ENCODE measurements around the gene MRPS18B.
"Not testable (repeated sequence)": the region's sequence is repeated elsewhere in the genome, so short reads cannot be mapped to it uniquely, and the experiment has no call there.

MRPS18B gene

GRCh38 chr6:30635834-30636233 lies 18.2 kb downstream of the MRPS18B start:
- DNase-seq (ENCODE audit: low read depth in 3 of 3, low spot score in 1 of 3): no peak

DNA sequence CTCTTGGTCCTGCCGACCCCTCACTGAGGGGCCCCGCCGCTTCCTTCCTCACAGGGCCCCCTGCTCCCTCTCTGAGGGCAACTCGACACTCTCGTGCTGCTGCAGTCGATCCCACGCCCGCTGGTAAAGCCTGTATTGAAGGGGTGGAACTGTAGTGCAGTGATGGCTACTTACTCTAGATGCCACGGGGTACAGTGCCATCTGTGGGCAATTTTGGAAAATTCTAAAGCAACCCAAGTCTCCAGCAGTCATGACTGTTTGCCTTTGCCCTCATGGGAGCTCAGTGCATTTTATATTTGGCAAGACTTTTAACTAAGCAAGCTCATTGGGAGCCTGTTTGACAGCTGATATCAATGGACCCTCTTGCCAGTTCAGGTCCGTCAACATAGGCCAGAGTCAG lies 22.8 kb downstream of the MRPS18B start:
- no peak for DNase-seq (ENCODE audit: low read depth in 3 of 3, low spot score in 1 of 3)

- DNase-seq (ENCODE audit: low read depth in 3 of 3, low spot score in 1 of 3): no peak
These were observed 23.4 kb downstream of the MRPS18B start for GRCh38 chr6:30641048-30641447.

DNA sequence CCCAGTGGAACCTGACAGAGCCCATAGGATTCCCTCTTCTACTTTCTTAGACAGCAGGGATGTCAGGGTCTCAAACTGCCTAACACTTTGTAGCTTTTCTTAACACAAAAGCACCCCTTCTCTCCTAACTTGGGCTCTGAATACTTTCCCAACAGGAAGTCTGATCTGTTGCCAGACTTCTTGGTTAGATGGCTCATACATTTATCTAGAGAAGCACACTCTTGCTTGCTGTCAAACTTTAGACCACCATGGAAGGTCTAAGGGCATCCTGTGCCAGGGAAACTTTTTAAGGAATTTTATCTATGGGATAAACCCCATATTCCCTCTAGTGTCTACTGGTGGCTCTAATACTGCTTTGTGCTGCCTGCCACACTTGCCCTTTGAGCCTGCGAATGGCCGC lies 26.0 kb downstream of the MRPS18B start:
- no peak for DNase-seq (ENCODE audit: low read depth in 3 of 3, low spot score in 1 of 3)

GRCh38 chr6:30644769-30645168 lies 27.1 kb downstream of the MRPS18B start:
- no peak for DNase-seq (ENCODE audit: low read depth in 3 of 3, low spot score in 1 of 3)

GRCh38 chr6:30645989-30646388 lies 28.3 kb downstream of the MRPS18B start:
- DNase-seq (ENCODE audit: low read depth in 3 of 3, low spot score in 1 of 3): no peak

GRCh38 chr6:30646450-30647241 lies 29.0 kb downstream of the MRPS18B start, which contains the start of gene C6orf136:
C6orf136 (plus strand) TSS chr6:30647133; CDS start chr6:30647232, 99 bp downstream.
- DNase-seq (ENCODE audit: low read depth in 3 of 3, low spot score in 1 of 3): peak; percentile 87 to 88 (median 88)

GRCh38 chr6:30647242-30648116 lies 29.8 kb downstream of the MRPS18B start:
- peak; percentile 39 to 74 (median 61) for DNase-seq (ENCODE audit: low read depth in 3 of 3, low spot score in 1 of 3)

DNA sequence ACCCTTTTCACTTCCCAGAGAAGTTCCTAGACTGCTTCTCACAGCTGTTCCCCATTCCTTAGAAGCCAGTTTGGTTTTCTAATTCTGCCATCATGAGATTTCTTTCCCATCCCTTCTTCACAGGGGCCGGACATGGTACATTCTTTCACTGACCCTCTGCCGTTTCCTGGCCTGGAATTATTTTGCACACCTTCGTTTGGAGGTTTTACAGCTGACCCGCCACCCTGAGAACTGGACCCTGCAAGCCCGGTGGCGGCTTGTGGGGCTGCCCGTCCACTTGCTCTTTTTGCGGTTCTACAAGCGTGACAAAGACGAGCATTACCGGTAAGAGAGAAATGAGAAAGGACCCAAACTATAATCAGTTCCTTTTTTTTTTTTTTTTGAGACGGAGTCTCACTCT lies 33.5 kb downstream of the MRPS18B start:
- no peak for DNase-seq (ENCODE audit: low read depth in 3 of 3, low spot score in 1 of 3)

- DNase-seq (ENCODE audit: low read depth in 3 of 3, low spot score in 1 of 3): no peak
These were observed 37.4 kb downstream of the MRPS18B start for GRCh38 chr6:30654798-30655742.

- no peak for DNase-seq (ENCODE audit: low read depth in 3 of 3, low spot score in 1 of 3)
These were observed 38.1 kb downstream of the MRPS18B start for GRCh38 chr6:30655743-30656094.

- no peak for DNase-seq (ENCODE audit: low read depth in 3 of 3, low spot score in 1 of 3)
These were observed 38.9 kb downstream of the MRPS18B start for GRCh38 chr6:30656513-30656912.

DNA sequence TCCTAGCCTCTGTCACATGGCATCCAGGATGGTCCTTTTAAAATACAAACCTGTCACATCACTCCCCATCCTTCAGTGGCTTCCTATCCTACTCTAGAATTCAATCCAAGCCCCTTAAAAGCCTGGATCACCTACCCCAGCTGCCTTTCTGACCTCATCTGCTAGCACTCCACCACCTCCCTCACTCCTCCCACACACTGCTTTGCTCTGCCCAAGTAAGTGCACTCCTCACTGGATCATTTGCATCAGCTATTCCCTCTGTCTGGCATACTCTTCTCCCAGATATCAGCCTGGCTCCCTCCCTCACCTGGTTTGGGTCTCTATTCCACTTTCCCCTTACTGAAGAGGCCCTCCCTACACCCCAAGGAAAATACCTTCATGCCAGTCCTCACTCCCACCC lies 39.8 kb downstream of the MRPS18B start:
- no peak for DNase-seq (ENCODE audit: low read depth in 3 of 3, low spot score in 1 of 3)

DNA sequence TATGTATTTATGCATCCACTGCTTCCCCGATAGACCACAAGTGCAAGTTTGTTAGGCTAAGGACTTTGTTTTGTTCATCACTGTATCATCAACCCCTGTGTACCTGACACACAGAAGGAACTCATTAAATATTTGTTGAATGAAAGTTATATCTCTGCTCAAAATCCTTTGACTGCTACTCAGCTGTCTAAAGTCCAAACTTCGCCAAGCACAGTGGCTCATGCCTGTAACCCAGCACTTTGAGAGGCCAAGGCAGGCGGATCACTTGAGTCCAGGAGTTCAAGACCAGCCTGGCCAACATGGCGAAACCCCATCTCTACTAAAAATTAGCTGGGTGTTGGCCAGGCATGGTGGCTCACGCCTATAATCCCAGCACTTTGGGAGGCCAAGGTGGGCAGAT lies 40.3 kb downstream of the MRPS18B start:
- not testable (repeated sequence) for DNase-seq (ENCODE audit: low read depth in 3 of 3, low spot score in 1 of 3)

DNA sequence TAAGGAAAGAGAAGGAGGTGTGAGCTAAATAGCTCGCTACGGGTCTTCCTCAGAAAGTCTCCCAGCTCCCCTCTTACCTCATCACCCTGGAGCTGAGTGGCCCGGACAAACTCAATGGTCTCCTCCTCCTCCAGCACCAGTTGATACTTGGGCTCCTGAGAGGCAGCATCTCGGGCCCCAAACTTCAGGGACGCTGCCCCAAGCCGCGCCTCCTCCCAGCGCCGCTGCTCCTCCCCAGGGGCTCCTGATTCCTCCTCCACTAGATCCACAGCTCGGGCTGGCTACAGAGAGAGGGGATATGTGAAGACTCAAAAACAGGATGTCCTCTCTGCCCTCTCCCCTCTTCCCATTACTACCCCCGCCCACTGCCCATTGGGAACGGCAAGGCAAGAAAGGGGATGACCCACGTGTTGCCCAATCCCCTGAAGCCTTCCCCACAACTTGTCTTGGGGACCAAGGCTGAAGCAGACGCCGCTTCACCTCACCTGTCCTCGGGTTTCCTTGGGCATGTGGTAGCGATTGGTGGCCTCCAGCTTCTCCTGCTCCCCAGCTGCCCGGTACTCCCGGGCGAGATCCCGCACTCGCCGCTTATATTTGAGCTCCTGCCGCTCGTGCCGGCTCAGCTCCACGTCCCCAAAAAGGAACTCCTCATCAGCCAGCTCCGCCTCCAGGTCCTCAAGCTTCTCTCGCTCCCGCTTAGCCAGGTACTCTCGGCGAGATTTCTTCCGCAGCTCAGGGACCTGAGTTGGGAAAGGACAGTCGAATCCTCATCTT lies 47.5 kb downstream of the MRPS18B start:
- DNase-seq (ENCODE audit: low read depth in 3 of 3, low spot score in 1 of 3): no peak

- DNase-seq (ENCODE audit: low read depth in 3 of 3, low spot score in 1 of 3): not testable (repeated sequence)
These were observed 48.7 kb downstream of the MRPS18B start for GRCh38 chr6:30666300-30666699.

DNA sequence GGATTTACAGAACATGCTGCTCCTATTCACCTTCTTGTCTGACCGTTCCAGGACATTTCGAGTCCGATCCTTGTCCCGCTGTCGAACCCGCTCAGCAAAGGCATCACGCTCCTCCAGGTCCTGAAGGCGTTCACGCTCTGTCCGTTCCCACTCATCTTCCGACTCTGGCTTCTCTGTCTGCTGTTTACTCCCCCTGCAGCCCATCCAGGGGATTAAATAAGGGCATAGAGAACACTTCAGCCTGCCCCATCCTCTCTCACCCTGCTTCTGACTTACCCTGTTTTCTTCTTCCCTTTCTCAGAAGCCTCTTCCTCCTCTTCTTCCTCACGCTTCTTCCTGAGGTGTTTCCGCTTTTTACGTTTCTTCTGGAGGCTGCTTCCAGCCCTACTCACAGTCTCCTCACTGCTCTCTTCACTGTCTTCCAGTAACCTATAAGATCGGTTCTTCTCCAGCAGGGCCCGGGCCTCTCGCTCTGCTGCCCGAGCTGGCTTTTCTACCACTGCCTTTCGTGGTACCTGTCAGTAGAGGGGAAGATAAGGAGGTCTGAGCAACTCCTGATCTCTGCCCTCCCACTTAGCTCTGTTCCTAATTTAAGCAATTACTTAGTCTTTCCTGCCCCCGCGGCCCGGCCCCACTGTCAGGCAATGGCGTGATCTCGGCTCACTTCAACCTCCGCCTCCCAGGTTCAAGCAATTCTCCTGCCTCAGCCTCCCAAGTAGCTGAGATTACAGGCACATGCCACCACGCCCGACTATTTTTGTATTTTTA lies 53.3 kb downstream of the MRPS18B start:
- DNase-seq (ENCODE audit: low read depth in 3 of 3, low spot score in 1 of 3): no peak

DNA sequence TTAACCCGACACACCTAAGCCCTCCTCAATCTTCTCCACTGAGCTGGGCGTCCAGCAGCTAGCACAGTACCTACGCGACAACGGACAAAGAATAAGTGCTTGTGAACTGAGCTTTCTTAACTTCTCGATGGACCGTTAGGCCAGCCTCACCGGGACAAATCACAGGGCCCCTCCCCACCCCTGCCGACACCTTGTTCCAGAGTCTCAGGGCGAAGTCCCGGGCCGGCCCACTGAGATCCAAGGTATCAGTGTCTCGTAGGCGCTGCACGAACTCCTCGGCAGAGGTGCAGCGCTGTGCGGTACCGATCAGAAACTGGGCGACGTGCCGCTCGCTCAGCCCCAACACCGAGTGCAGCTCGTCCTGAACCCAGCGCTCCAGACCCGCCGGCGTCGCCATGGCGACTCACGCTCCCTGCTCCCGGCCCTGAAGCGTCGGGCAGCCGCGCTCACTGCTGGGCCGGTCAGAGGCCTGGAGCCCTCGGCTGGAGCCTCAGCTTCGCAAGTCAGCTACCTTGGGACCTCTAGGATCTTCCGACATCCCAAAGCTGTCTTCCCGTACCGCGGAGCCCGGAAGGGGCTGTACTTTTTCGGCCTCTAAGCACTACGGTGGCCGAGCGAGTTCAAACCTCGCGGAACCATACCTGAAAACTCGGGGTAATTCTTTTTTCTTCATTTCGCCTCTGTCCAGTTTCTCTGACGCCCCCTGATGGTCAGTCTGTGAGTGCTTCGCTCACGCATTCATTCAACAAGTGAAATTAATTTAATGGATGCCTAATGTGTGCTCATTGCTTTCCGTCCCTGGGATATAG lies 55.0 kb downstream of the MRPS18B start, which contains the start of gene DHX16:
Gene DHX16 (minus strand): TSS at position 562 of the 809 bp plus-strand sequence. CDS start 165 bp downstream, at position 397.
- DNase-seq (ENCODE audit: low read depth in 3 of 3, low spot score in 1 of 3): peak; percentile 76 to 83 (median 76)

All from stimulated activated CD4-positive, alpha-beta T cell treated with anti-CD3 and anti-CD28 coated beads, TNF-alpha, amount 100 ng/mL, for 1 hour (primary cell).